H9 (cell line): ENCODE results near the gene SPTBN2. TPM values are rescaled to one million over a fixed set of nuclear protein-coding genes. Genes with fewer than 3 reads are reported as not detected.

ENCODE experiments used
- DNase-seq: peaks from one replicate; pipeline ENCODE4 v3.0.0-alpha.2; 2017
- H2AFZ ChIP-seq: one replicate; pipeline ENCODE4 v1.6.1; 2013; ENCODE audit warnings: mild to moderate bottlenecking, low read length, control low read depth, moderate library complexity
- H2AK5ac ChIP-seq: 2 replicates; pipeline ENCODE4 v1.6.1; 2013; ENCODE audit warnings: low read length, control low read depth, mixed read lengths; ENCODE audit not compliant: insufficient read length
- H2BK120ac ChIP-seq: one replicate; pipeline ENCODE4 v1.6.1; 2013; ENCODE audit warnings: low read depth, mild to moderate bottlenecking, low read length, control low read depth, inconsistent platforms; ENCODE audit not compliant: poor library complexity, severe bottlenecking
- H2BK12ac ChIP-seq: 2 replicates; pipeline ENCODE4 v1.6.1; 2013; ENCODE audit warnings: low read length, control low read depth, mixed read lengths, low read depth; ENCODE audit not compliant: insufficient read length
- H2BK15ac ChIP-seq: 2 replicates; pipeline ENCODE4 v1.6.1; 2013; ENCODE audit warnings: low read depth, low read length, control low read depth
- H2BK20ac ChIP-seq: one replicate; pipeline ENCODE4 v1.6.1; 2013; ENCODE audit warnings: low read depth, mild to moderate bottlenecking, low read length, control low read depth, inconsistent platforms; ENCODE audit not compliant: poor library complexity, severe bottlenecking
- H2BK5ac ChIP-seq: 2 replicates; pipeline ENCODE4 v1.6.1; 2013; ENCODE audit warnings: low read length, control low read depth, mixed read lengths; ENCODE audit not compliant: insufficient read length
- H3K14ac ChIP-seq: 2 replicates; pipeline ENCODE4 v1.6.1; 2013; ENCODE audit warnings: low read length, control low read depth; ENCODE audit not compliant: insufficient read depth
- H3K18ac ChIP-seq: 2 replicates; pipeline ENCODE4 v1.6.1; 2013; ENCODE audit warnings: low read depth, mild to moderate bottlenecking, mixed read lengths, low read length, control low read depth; ENCODE audit not compliant: insufficient read length
- H3K23ac ChIP-seq: 2 replicates; pipeline ENCODE4 v1.6.1; 2013; ENCODE audit warnings: low read length, control low read depth, mixed read lengths, low read depth; ENCODE audit not compliant: insufficient read length
- H3K23me2 ChIP-seq: 2 replicates; pipeline ENCODE4 v1.6.1; 2013; ENCODE audit warnings: low read depth, mild to moderate bottlenecking, mixed read lengths, low read length, control low read depth; ENCODE audit not compliant: insufficient read length, poor library complexity, severe bottlenecking
- H3K27ac ChIP-seq: 2 replicates; pipeline ENCODE4 v1.5.1; 2013; ENCODE audit warnings: low read length, control low read depth, mixed read lengths, low read depth; ENCODE audit not compliant: insufficient read length
- H3K27me3 ChIP-seq: 2 replicates; pipeline ENCODE4 v1.6.1; 2013; ENCODE audit warnings: low read length, control low read depth, inconsistent platforms; ENCODE audit not compliant: insufficient read depth
- H3K4ac ChIP-seq: 2 replicates; pipeline ENCODE4 v1.6.1; 2013; ENCODE audit warnings: low read depth, mild to moderate bottlenecking, control low read depth, inconsistent platforms, low read length, moderate library complexity
- H3K4me1 ChIP-seq: 2 replicates; pipeline ENCODE4 v1.6.1; 2013; ENCODE audit warnings: low read length, control low read depth, inconsistent platforms; ENCODE audit not compliant: insufficient read depth
- H3K4me2 ChIP-seq: 2 replicates; pipeline ENCODE4 v1.6.1; 2013; ENCODE audit warnings: low read length, control low read depth, mixed read lengths; ENCODE audit not compliant: insufficient read length, insufficient read depth
- H3K56ac ChIP-seq: 2 replicates; pipeline ENCODE4 v1.6.1; 2013; ENCODE audit warnings: low read depth, mild to moderate bottlenecking, mixed read lengths, low read length, control low read depth; ENCODE audit not compliant: insufficient read length
- H3K79me1 ChIP-seq: 2 replicates; pipeline ENCODE4 v1.6.1; 2013; ENCODE audit warnings: low read depth, mild to moderate bottlenecking, moderate library complexity, low read length, control low read depth, inconsistent platforms; ENCODE audit not compliant: insufficient read depth, poor library complexity, severe bottlenecking
- H3K79me2 ChIP-seq: 2 replicates; pipeline ENCODE4 v1.6.1; 2013; ENCODE audit warnings: low read length, control low read depth, inconsistent platforms; ENCODE audit not compliant: insufficient read depth
- H3K9ac ChIP-seq: 2 replicates; pipeline ENCODE4 v1.6.1; 2013; ENCODE audit warnings: low read length, control low read depth, mixed read lengths; ENCODE audit not compliant: insufficient read length; ENCODE audit errors: extremely low read depth
- H3K9me3 ChIP-seq: one replicate; pipeline ENCODE4 v1.6.1; 2013; ENCODE audit warnings: low read depth, low read length, inconsistent platforms; ENCODE audit not compliant: control insufficient read depth
- H3T11ph ChIP-seq: one replicate; pipeline ENCODE4 v1.6.1; 2013; ENCODE audit warnings: mild to moderate bottlenecking, low read length, control low read depth, inconsistent platforms
- H4K20me1 ChIP-seq: one replicate; pipeline ENCODE4 v1.6.1; 2013; ENCODE audit not compliant: control insufficient read depth, insufficient read length, insufficient read depth
- H4K5ac ChIP-seq: 2 replicates; pipeline ENCODE4 v1.6.1; 2013; ENCODE audit warnings: low read depth, mild to moderate bottlenecking, mixed read lengths, low read length, control low read depth; ENCODE audit not compliant: insufficient read length
- H4K8ac ChIP-seq: replicated peaks from 2 replicates; pipeline ENCODE4 v1.6.1; 2013; ENCODE audit warnings: low read length, control low read depth, mixed read lengths, low read depth; ENCODE audit not compliant: insufficient read length
- H4K91ac ChIP-seq: 2 replicates; pipeline ENCODE4 v1.6.1; 2013; ENCODE audit warnings: low read depth, mild to moderate bottlenecking, moderate library complexity, mixed read lengths, low read length, control low read depth; ENCODE audit not compliant: insufficient read length
- H3K27ac Mint-ChIP-seq, 3 experiments: 2 replicates in 2 of 3; 3 replicates in 1 of 3; pipeline ENCODE4 v1.8.0; 2020 to 2021; ENCODE audit warnings: mixed read lengths in 3 of 3, mild to moderate bottlenecking in 1 of 3, moderate library complexity in 1 of 3
- H3K27me3 Mint-ChIP-seq: 2 replicates; pipeline ENCODE4 v1.8.0; 2021; ENCODE audit warnings: low read depth, mild to moderate bottlenecking, moderate library complexity, mixed read lengths
- H3K36me3 Mint-ChIP-seq, 3 experiments: 2 replicates in 2 of 3; 3 replicates in 1 of 3; pipeline ENCODE4 v1.8.0; 2020 to 2021; ENCODE audit warnings: low read depth in 3 of 3, mixed read lengths in 3 of 3; ENCODE audit not compliant: insufficient read depth in 1 of 3
- H3K4me1 Mint-ChIP-seq, 2 experiments: 2 replicates each; pipeline ENCODE4 v1.8.0; 2020; ENCODE audit warnings: mixed read lengths in 2 of 2
- H3K4me3 Mint-ChIP-seq, 2 experiments: 2 replicates in 1 of 2; 3 replicates in 1 of 2; pipeline ENCODE4 v1.8.0; 2020 to 2021; ENCODE audit warnings: mild to moderate bottlenecking in 2 of 2, mixed read lengths in 2 of 2, moderate library complexity in 1 of 2
- H3K9me3 Mint-ChIP-seq, 2 experiments: 2 replicates in 1 of 2; 3 replicates in 1 of 2; pipeline ENCODE4 v1.8.0; 2020; ENCODE audit warnings: mild to moderate bottlenecking in 2 of 2, mixed read lengths in 2 of 2, moderate library complexity in 1 of 2
- WGBS: extraction: QIAGEN DNeasy Blood & Tissue Kit; methylation state at CpG from one replicate; pipeline ENCODE4 v1.1.7; 2013; ENCODE audit warnings: missing lambda C conversion rate, low lambda C conversion rate, mixed read lengths; ENCODE audit not compliant: insufficient read length; ENCODE audit errors: extremely low coverage; 5-methylcytosine and 5-hydroxymethylcytosine counted together
- total RNA-seq: library from RNA; stranded (reverse); gene quantifications from 2 replicates; pipeline ENCODE4 v1.2.1, GENCODE V29; 2021
- TF ChIP-seq, protein P1 (sequence below): fragments of 200-600 bp; sonication (generic); conservative IDR thresholded peaks from 3 replicates; pipeline ENCODE4 v1.8.0; 2021; ENCODE audit warnings: antibody characterized with exemption, mild to moderate bottlenecking

Gene SPTBN2
- total RNA-seq, 1 experiment from 2014 or later = 80.4 TPM

DNA sequence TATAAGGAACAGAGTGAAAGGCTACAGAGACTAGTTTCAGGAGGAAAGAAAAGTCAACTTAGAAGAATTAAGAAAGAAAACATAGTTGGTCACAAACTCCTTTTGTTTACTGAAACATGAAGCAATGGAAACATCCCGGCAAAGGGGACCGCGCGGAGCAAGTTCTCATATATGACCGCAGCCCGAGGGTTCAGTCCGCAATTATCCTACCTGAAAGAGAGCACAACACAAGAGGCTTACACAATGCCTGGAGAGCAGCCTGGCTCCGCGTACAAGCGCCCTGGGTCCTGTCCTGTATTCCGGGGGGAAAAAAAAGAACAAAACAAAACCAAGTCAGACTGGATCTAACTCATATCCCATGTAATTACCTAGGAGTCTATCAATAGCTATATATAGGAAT is 63.6 kb downstream of the SPTBN2 start:
- H3K9ac ChIP-seq = no peak overlapping the region
- no CpG with 5 or more reads among the region's 11 CpGs for WGBS

More for the DNA sequence above, 63.6 kb downstream of the SPTBN2 start:
- Histone ChIP-seq H3K79me2 (peaks cover 2% of the 10 kb centered on the region; the same call in 1 of the 2 replicates), H2BK5ac (no peak overlapping the region), H3K4ac (no peak overlapping the region), H4K20me1 (peaks cover 2% of the 10 kb centered on the region), H3K4me1 (no peaks in the 10 kb centered on the region), H2AFZ (no peak overlapping the region), H3K4me2 (no peak overlapping the region), H3K79me1 (peaks cover 3% of the 10 kb centered on the region), H3K23ac (no peak overlapping the region), H3K56ac (no peak overlapping the region), H3K27ac (no peak overlapping the region), H2BK15ac (no peak overlapping the region), H3T11ph (no peak overlapping the region), H3K9me3 (no peaks in the 10 kb centered on the region), H3K27me3 (no peaks in the 10 kb centered on the region), H4K91ac (no peak overlapping the region), H2BK120ac (no peak overlapping the region), H3K14ac (no peak overlapping the region), H3K18ac (no peak overlapping the region), H2BK20ac (no peak overlapping the region), H2BK12ac (no peak overlapping the region), H4K8ac (no peak overlapping the region), H3K23me2 (no peaks in the 10 kb centered on the region), H4K5ac (no peak overlapping the region), H2AK5ac (no peak overlapping the region)
- Mint-ChIP-seq H3K9me3 (no peaks in the 10 kb centered on the region), H3K27ac (peak overlapping the region in 2 of 3 experiments; percentile 10 to 58; a peak in 3 of 7 replicates), H3K27me3 (no peaks in the 10 kb centered on the region), H3K36me3 (peaks cover 19 to 74% (median 42%) of the 10 kb centered on the region in 3 experiments; a peak in 6 of 7 replicates), H3K4me1 (peaks cover 2 to 3% of the 10 kb centered on the region in 2 experiments; a peak in 2 of 4 replicates), H3K4me3 (no peak overlapping the region)
- TF ChIP-seq, protein P1, sequence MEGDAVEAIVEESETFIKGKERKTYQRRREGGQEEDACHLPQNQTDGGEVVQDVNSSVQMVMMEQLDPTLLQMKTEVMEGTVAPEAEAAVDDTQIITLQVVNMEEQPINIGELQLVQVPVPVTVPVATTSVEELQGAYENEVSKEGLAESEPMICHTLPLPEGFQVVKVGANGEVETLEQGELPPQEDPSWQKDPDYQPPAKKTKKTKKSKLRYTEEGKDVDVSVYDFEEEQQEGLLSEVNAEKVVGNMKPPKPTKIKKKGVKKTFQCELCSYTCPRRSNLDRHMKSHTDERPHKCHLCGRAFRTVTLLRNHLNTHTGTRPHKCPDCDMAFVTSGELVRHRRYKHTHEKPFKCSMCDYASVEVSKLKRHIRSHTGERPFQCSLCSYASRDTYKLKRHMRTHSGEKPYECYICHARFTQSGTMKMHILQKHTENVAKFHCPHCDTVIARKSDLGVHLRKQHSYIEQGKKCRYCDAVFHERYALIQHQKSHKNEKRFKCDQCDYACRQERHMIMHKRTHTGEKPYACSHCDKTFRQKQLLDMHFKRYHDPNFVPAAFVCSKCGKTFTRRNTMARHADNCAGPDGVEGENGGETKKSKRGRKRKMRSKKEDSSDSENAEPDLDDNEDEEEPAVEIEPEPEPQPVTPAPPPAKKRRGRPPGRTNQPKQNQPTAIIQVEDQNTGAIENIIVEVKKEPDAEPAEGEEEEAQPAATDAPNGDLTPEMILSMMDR = no peak
- DNase-seq = no peak
